ENCODE measurements around the gene STARD13. TPM values are rescaled to one million over a fixed set of nuclear protein-coding genes. Genes with fewer than 3 reads are reported as not detected.

Gene STARD13
- total RNA-seq, 1 donor from 2014 or later, result 23.6 TPM

- no peak overlapping the region for H3K4me3 Mint-ChIP-seq
Observed at GRCh38 chr13:33316890-33317289, 31.3 kb upstream of the STARD13 start.

GRCh38 chr13:33313504-33313903 is 27.9 kb upstream of the STARD13 start:
- H3K27me3 Mint-ChIP-seq (ENCODE audit: low read depth), result no peaks in the 10 kb centered on the region
- no peak for TF ChIP-seq CTCF (conservative IDR thresholded peaks at IDR 0.05)
- no peak overlapping the region for H3K27ac Mint-ChIP-seq (ENCODE audit: unreplicated experiment)
- H3K9me3 Mint-ChIP-seq, result peaks cover 5% of the 10 kb centered on the region
- H3K4me3 Mint-ChIP-seq, result no peak overlapping the region
- peaks cover 8% of the 10 kb centered on the region for H3K4me1 Mint-ChIP-seq
- DNase-seq (ENCODE audit: low read depth, low spot score), result no peak
- no peaks in the 10 kb centered on the region for H3K36me3 Mint-ChIP-seq (ENCODE audit: low read depth)

More at GRCh38 chr13:33316890-33317289, 31.3 kb upstream of the STARD13 start:
- DNase-seq (ENCODE audit: low read depth, low spot score), result no peak
- Mint-ChIP-seq H3K9me3 (peaks cover 7% of the 10 kb centered on the region), H3K36me3 (ENCODE audit: low read depth) (no peaks in the 10 kb centered on the region), H3K27ac (ENCODE audit: unreplicated experiment) (no peak overlapping the region), H3K4me1 (peaks cover 11% of the 10 kb centered on the region), H3K27me3 (ENCODE audit: low read depth) (no peaks in the 10 kb centered on the region)
- TF ChIP-seq CTCF (conservative IDR thresholded peaks at IDR 0.05), result no peak

GRCh38 chr13:33312861-33313212 is 27.3 kb upstream of the STARD13 start:
- no peaks in the 10 kb centered on the region for H3K27me3 Mint-ChIP-seq (ENCODE audit: low read depth)
- H3K27ac Mint-ChIP-seq (ENCODE audit: unreplicated experiment), result no peak overlapping the region
- peaks cover 11% of the 10 kb centered on the region for H3K4me1 Mint-ChIP-seq
- TF ChIP-seq CTCF (conservative IDR thresholded peaks at IDR 0.05), result no peak
- H3K4me3 Mint-ChIP-seq, result no peak overlapping the region
- DNase-seq (ENCODE audit: low read depth, low spot score), result no peak
- peaks cover 5% of the 10 kb centered on the region for H3K9me3 Mint-ChIP-seq
- H3K36me3 Mint-ChIP-seq (ENCODE audit: low read depth), result peaks cover 3% of the 10 kb centered on the region

- no peak overlapping the region for H3K27ac Mint-ChIP-seq (ENCODE audit: unreplicated experiment)
- no peak overlapping the region for H3K4me3 Mint-ChIP-seq
- H3K9me3 Mint-ChIP-seq, result peaks cover 7% of the 10 kb centered on the region
- no peaks in the 10 kb centered on the region for H3K27me3 Mint-ChIP-seq (ENCODE audit: low read depth)
- DNase-seq (ENCODE audit: low read depth, low spot score), result no peak
- no peak for TF ChIP-seq CTCF (conservative IDR thresholded peaks at IDR 0.05)
- H3K36me3 Mint-ChIP-seq (ENCODE audit: low read depth), result peaks cover 6% of the 10 kb centered on the region
- H3K4me1 Mint-ChIP-seq, result peaks cover 9% of the 10 kb centered on the region
Observed at GRCh38 chr13:33312150-33312860, 26.8 kb upstream of the STARD13 start.

- H3K27ac Mint-ChIP-seq (ENCODE audit: unreplicated experiment), result no peak overlapping the region
- peaks cover 6% of the 10 kb centered on the region for H3K36me3 Mint-ChIP-seq (ENCODE audit: low read depth)
- peaks cover 3% of the 10 kb centered on the region for H3K4me1 Mint-ChIP-seq
- DNase-seq (ENCODE audit: low read depth, low spot score), result no peak
- TF ChIP-seq CTCF (conservative IDR thresholded peaks at IDR 0.05), result no peak
- peaks cover 3% of the 10 kb centered on the region for H3K9me3 Mint-ChIP-seq
- H3K4me3 Mint-ChIP-seq, result no peak overlapping the region
- H3K27me3 Mint-ChIP-seq (ENCODE audit: low read depth), result no peaks in the 10 kb centered on the region
Observed at GRCh38 chr13:33311040-33311439, 25.5 kb upstream of the STARD13 start.
